GM18498 (cell line): Measurements from ENCODE around the gene SCAF11.

ENCODE experiments used
- ATAC-seq: cut with Tn5 transposase; IDR thresholded peaks from one replicate; pipeline ENCODE4 v1.9.1; 2021; ENCODE audit warnings: mild to moderate bottlenecking, moderate library complexity; ENCODE audit not compliant: unreplicated experiment

SCAF11 gene

GRCh38 chr12:45986641-45987339, 3.6 kb downstream of the SCAF11 start:
- ATAC-seq = no peak

GRCh38 chr12:45981075-45981837, 9.1 kb downstream of the SCAF11 start:
- ATAC-seq = no peak

- ATAC-seq = no peak
These were observed 9.8 kb downstream of the SCAF11 start for GRCh38 chr12:45980540-45980939.

GRCh38 chr12:45978108-45978507, 12.3 kb downstream of the SCAF11 start:
- ATAC-seq = no peak

- ATAC-seq = no peak
These were observed 12.8 kb downstream of the SCAF11 start for GRCh38 chr12:45977620-45978019.

GRCh38 chr12:45975506-45975905, 14.9 kb downstream of the SCAF11 start:
- no peak for ATAC-seq

- no peak for ATAC-seq
These were observed 15.5 kb downstream of the SCAF11 start for GRCh38 chr12:45974883-45975282.

GRCh38 chr12:45974171-45974719, 16.1 kb downstream of the SCAF11 start:
- no peak for ATAC-seq

GRCh38 chr12:45973526-45973925, 16.8 kb downstream of the SCAF11 start:
- ATAC-seq = no peak

- ATAC-seq = no peak
These were observed 20.0 kb downstream of the SCAF11 start for GRCh38 chr12:45970391-45970790.

- no peak for ATAC-seq
These were observed 21.3 kb downstream of the SCAF11 start for GRCh38 chr12:45969084-45969483.

- ATAC-seq = no peak
These were observed 23.9 kb downstream of the SCAF11 start for GRCh38 chr12:45966486-45966885.

- ATAC-seq = no peak
These were observed 27.6 kb downstream of the SCAF11 start for GRCh38 chr12:45962553-45963325.

- no peak for ATAC-seq
These were observed 30.6 kb downstream of the SCAF11 start for GRCh38 chr12:45959728-45960127.

- ATAC-seq = no peak
These were observed 31.3 kb downstream of the SCAF11 start for GRCh38 chr12:45959025-45959424.

GRCh38 chr12:45948546-45948945, 41.8 kb downstream of the SCAF11 start:
- ATAC-seq = no peak

- ATAC-seq = no peak
These were observed 43.9 kb downstream of the SCAF11 start for GRCh38 chr12:45946435-45946834.

GRCh38 chr12:45944771-45945170, 45.6 kb downstream of the SCAF11 start:
- ATAC-seq = no peak

- ATAC-seq = no peak
These were observed 50.6 kb downstream of the SCAF11 start for GRCh38 chr12:45939759-45940158.

GRCh38 chr12:45938566-45938965, 51.8 kb downstream of the SCAF11 start:
- ATAC-seq = no peak

- no peak for ATAC-seq
These were observed 55.4 kb downstream of the SCAF11 start for GRCh38 chr12:45934956-45935355.
